NCI-H2196 (cell line): ENCODE measurements around the gene ERAL1.
"Not testable (repeated sequence)": the region's sequence is repeated elsewhere in the genome, so short reads cannot be mapped to it uniquely, and the experiment has no call there.

Experiments used
- DNase-seq: peaks from one replicate; lab custom pipeline; 2025; ENCODE audit not compliant: unreplicated experiment; lab: John Stamatoyannopoulos, UW

Gene ERAL1

GRCh38 chr17:28897769-28898526, 43.1 kb downstream of the ERAL1 start:
- DNase-seq = no peak

GRCh38 chr17:28898527-28898955, 43.7 kb downstream of the ERAL1 start:
- no peak for DNase-seq

- no peak for DNase-seq
Observed at GRCh38 chr17:28899212-28899815, 44.5 kb downstream of the ERAL1 start.

GRCh38 chr17:28900986-28901726, 46.3 kb downstream of the ERAL1 start:
- DNase-seq = no peak

GRCh38 chr17:28901866-28902818, 47.3 kb downstream of the ERAL1 start:
- peak; percentile 23 for DNase-seq

GRCh38 chr17:28902819-28903545, 48.2 kb downstream of the ERAL1 start, which contains the start of gene DHRS13:
DHRS13 (minus strand) TSS chr17:28903079; CDS start chr17:28902944, 135 bp downstream.
- DNase-seq = peak; percentile 87

GRCh38 chr17:28903546-28903841, 48.7 kb downstream of the ERAL1 start:
- not testable (repeated sequence) for DNase-seq

GRCh38 chr17:28904800-28905199, 50.0 kb downstream of the ERAL1 start:
- no peak for DNase-seq

GRCh38 chr17:28906276-28906675, 51.5 kb downstream of the ERAL1 start:
- DNase-seq = no peak

- DNase-seq = no peak
Observed at GRCh38 chr17:28906706-28907438, 52.1 kb downstream of the ERAL1 start.

GRCh38 chr17:28907709-28908475, 53.1 kb downstream of the ERAL1 start:
- DNase-seq = no peak

GRCh38 chr17:28908640-28909167, 53.9 kb downstream of the ERAL1 start:
- no peak for DNase-seq

GRCh38 chr17:28910534-28910933, 55.7 kb downstream of the ERAL1 start:
- DNase-seq = no peak
